Measurements from ENCODE around the gene FAM193A.

DNA sequence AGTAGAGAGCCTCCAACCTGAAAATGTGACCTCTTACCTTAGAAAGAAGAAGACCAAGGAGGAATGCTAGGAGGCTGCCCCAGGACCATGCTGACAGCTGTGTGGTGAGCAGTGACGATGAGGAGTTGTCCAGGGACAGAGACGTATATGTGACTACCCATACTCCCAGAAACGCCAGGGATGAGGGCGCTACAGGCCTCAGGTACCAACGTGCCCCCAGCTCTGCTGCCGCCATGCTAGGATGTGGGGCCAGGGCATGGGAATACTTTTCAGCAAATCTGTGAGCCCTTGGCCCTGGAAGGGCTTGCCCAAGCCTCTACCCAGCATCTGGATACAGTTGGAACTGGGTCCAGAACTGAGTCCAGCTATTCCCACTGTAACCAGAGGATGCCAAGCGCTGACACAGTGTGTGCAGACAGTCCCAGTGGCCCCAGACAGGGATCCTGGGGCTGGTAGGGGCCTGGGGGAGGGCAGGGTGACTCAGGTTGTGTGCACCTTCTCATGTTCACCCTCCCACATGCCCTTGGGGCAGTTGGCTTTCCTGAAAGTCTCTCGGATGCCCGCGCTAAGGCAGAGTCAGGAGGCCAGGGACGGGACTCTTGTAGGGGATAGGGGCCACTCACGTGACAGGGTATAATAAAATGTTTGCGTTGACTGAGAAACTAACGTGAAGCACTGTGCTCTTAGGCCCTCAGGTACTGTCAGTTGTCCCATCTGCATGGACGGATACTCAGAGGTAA, 23.9 kb upstream of the FAM193A start:
- TF ChIP-seq POLR2A (IDR thresholded peaks at IDR 0.05) = no peak
- TF ChIP-seq, protein P1, sequence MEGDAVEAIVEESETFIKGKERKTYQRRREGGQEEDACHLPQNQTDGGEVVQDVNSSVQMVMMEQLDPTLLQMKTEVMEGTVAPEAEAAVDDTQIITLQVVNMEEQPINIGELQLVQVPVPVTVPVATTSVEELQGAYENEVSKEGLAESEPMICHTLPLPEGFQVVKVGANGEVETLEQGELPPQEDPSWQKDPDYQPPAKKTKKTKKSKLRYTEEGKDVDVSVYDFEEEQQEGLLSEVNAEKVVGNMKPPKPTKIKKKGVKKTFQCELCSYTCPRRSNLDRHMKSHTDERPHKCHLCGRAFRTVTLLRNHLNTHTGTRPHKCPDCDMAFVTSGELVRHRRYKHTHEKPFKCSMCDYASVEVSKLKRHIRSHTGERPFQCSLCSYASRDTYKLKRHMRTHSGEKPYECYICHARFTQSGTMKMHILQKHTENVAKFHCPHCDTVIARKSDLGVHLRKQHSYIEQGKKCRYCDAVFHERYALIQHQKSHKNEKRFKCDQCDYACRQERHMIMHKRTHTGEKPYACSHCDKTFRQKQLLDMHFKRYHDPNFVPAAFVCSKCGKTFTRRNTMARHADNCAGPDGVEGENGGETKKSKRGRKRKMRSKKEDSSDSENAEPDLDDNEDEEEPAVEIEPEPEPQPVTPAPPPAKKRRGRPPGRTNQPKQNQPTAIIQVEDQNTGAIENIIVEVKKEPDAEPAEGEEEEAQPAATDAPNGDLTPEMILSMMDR (IDR thresholded peaks at IDR 0.05 in 4 of 5, conservative IDR thresholded peaks at IDR 0.05 in 1 of 5) = no peak

Data from gastrocnemius medialis (tissue), 4 donors.